Hair follicular keratinocyte (primary cell): Measurements from ENCODE around the gene C2CD4C. TPM values are rescaled to one million over a fixed set of nuclear protein-coding genes. Genes with fewer than 3 reads are reported as not detected.

Experiments used
- total RNA-seq: library from RNA; depleted of rRNA; stranded (reverse); fragments of >200 nt; gene quantifications from 2 replicates; pipeline ENCODE4 v1.2.3, GENCODE V29; 2015

Gene C2CD4C, protein sequence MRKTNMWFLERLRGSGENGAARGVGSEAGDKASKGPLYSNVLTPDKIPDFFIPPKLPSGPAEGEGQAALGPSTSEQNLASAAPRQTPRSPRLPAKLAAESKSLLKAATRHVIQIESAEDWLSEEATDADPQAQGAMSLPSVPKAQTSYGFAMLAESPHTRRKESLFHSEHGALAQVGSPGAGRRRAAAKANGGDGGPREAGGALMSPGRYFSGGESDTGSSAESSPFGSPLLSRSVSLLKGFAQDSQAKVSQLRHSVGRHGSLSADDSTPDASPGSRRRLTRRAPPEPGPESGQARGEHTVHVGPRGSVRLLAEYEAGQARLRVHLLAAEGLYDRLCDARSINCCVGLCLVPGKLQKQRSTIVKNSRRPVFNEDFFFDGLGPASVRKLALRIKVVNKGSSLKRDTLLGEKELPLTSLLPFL
- 0.15 and 2.0 TPM in 2 replicates for total RNA-seq

DNA sequence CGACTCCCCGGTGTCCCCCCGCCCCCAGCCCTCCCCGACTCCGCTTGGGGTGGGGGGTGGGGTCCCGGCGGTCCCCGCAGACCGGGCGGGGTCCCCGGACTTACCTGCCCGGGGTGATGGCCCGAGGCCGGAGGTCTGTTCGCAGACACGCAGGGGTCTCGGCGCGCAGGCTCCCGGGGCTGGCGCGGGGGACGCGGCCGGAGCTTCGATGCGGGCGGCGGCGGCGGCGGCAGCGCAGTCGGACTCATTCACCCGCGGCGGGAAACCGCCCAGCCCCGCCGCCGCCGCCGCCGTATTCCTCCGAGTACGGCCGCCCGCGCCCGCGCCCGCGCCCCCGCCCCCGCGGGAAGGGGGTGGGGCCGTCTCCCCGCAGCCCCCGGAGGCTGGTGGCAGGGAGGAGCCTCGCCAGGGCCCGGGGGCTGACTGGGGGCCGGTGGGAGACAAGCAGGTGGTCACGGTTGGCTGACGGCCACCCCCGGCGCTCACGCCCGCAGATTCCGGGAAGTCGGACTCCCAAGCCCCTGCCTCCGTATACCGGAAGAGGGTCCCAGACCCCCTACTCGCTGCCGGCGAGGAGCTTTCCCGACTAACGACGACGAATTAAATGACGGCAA is at the start of gene C2CD4C:
Gene C2CD4C, minus strand, starts transcription at position 246 of the 614 bp plus-strand sequence. CDS start 786 bp downstream, outside the sequence.

Other genes with a start within 250 kb of the C2CD4C start
- gene PLPP2, start 117.7 kb downstream of the C2CD4C start, total RNA-seq: 6.6 and 19.4 TPM in 2 replicates
- 24.0 and 26.6 TPM in 2 replicates for gene MIER2, start 64.4 kb downstream of the C2CD4C start, total RNA-seq
- gene SHC2, start 51.9 kb upstream of the C2CD4C start, total RNA-seq: 0.08 TPM in 1 of 2 replicates, not detected in the other
- gene MADCAM1, start 87.3 kb upstream of the C2CD4C start, total RNA-seq: not detected in 2 replicates
- gene TPGS1, start 98.3 kb upstream of the C2CD4C start, total RNA-seq: 42.6 and 50.3 TPM in 2 replicates
- 105 and 109 TPM in 2 replicates for gene CDC34, start 122.6 kb upstream of the C2CD4C start, total RNA-seq
- gene GZMM, start 134.9 kb upstream of the C2CD4C start, total RNA-seq: not detected in 2 replicates
- gene BSG, start 163.4 kb upstream of the C2CD4C start, total RNA-seq: 721 and 787 TPM in 2 replicates
- 0.08 TPM in 1 of 2 replicates, not detected in the other for gene HCN2, start 180.7 kb upstream of the C2CD4C start, total RNA-seq
- gene POLRMT, start 224.4 kb upstream of the C2CD4C start, total RNA-seq: 26.4 and 36.2 TPM in 2 replicates
- gene FGF22, start 230.7 kb upstream of the C2CD4C start, total RNA-seq: not detected in 2 replicates